HepG2 (cell line): ENCODE measurements around the gene HOXA7. TPM values are rescaled to one million over a fixed set of nuclear protein-coding genes. Genes with fewer than 3 reads are reported as not detected.
A peak's percentile ranks its signal among the peaks of the same experiment; 100 is the strongest.

ENCODE experiments used
- CHD2 ChIP-seq: IDR thresholded peaks from 2 replicates; pipeline ENCODE4 v1.6.1; 2011; ENCODE audit warnings: low read depth, low read length, improper control_type of control experiment
- CSRNP1 ChIP-seq: sonication (generic); formaldehyde crosslinking; IDR thresholded peaks from 2 replicates; pipeline ENCODE4 v1.8.1; 2023; ENCODE audit warnings: mild to moderate bottlenecking, missing genetic modification reagents
- HNF1A ChIP-seq, 2 experiments: sonication (generic) in 1 of 2; formaldehyde crosslinking in 1 of 2; IDR thresholded peaks; 2 replicates each; pipeline versions ENCODE4 v1.4.0 to v1.6.1; 2016 to 2020; ENCODE audit warnings: borderline replicate concordance in 1 of 2, low read depth in 1 of 2, mild to moderate bottlenecking in 1 of 2, missing genetic modification reagents in 1 of 2
- HOXA3 ChIP-seq: sonication (generic); formaldehyde crosslinking; IDR thresholded peaks from 2 replicates; pipeline ENCODE4 v1.5.0; 2020; ENCODE audit warnings: missing genetic modification reagents
- MED13 ChIP-seq: sonication (generic); formaldehyde crosslinking; IDR thresholded peaks from 2 replicates; pipeline ENCODE4 v1.5.0; 2020; ENCODE audit warnings: missing genetic modification reagents
- MEF2D ChIP-seq: sonication (generic); formaldehyde crosslinking; IDR thresholded peaks from 2 replicates; pipeline ENCODE4 v1.5.1; 2020; ENCODE audit warnings: mild to moderate bottlenecking, missing genetic modification reagents
- MEIS1 ChIP-seq: sonication (generic); formaldehyde crosslinking; IDR thresholded peaks from 2 replicates; pipeline ENCODE4 v1.9.0; 2021; ENCODE audit warnings: mild to moderate bottlenecking, missing genetic modification reagents, moderate library complexity, borderline replicate concordance
- MLLT10 ChIP-seq: sonication (generic); formaldehyde crosslinking; IDR thresholded peaks from 2 replicates; pipeline ENCODE4 v1.4.0; 2020; ENCODE audit warnings: missing genetic modification reagents
- POGK ChIP-seq: sonication (generic); formaldehyde crosslinking; conservative IDR thresholded peaks from 2 replicates; pipeline ENCODE4 v1.8.0; 2022; ENCODE audit warnings: mild to moderate bottlenecking, moderate library complexity, missing genetic modification reagents
- SMAD3 ChIP-seq: sonication (generic); formaldehyde crosslinking; IDR thresholded peaks from 2 replicates; pipeline ENCODE4 v1.4.0; 2020; ENCODE audit warnings: missing genetic modification reagents
- SP5 ChIP-seq: IDR thresholded peaks from 2 replicates; pipeline ENCODE4 v1.6.1; 2016; ENCODE audit warnings: low read depth, borderline replicate concordance
- TP53 ChIP-seq: sonication (generic); formaldehyde crosslinking; conservative IDR thresholded peaks from 2 replicates; pipeline ENCODE4 v1.4.0; 2020; ENCODE audit warnings: missing genetic modification reagents
- TSC22D2 ChIP-seq: sonication (generic); formaldehyde crosslinking; IDR thresholded peaks from 2 replicates; pipeline ENCODE4 v1.5.1; 2020; ENCODE audit warnings: missing genetic modification reagents, mild to moderate bottlenecking, borderline replicate concordance
- ZKSCAN8 ChIP-seq: IDR thresholded peaks from 2 replicates; pipeline ENCODE4 v1.6.1; 2016; ENCODE audit warnings: borderline replicate concordance, missing genetic modification reagents, missing compliant biosample characterization
- ZNF512 ChIP-seq: sonication (generic); formaldehyde crosslinking; IDR thresholded peaks from 2 replicates; pipeline ENCODE4 v1.4.0; 2020; ENCODE audit warnings: mild to moderate bottlenecking, missing genetic modification reagents
- ZNF562 ChIP-seq: sonication (generic); formaldehyde crosslinking; IDR thresholded peaks from 2 replicates; pipeline ENCODE4 v1.8.0; 2022; ENCODE audit warnings: missing genetic modification reagents, borderline replicate concordance
- polyA plus RNA-seq, 8 experiments: library from polyadenylated mRNA; depleted of rRNA in 3 of 8; stranded (reverse) in 7 of 8; unstranded in 1 of 8; fragments of >200 nt; fragmentation: Illumina TruSeq in 4 of 8; extraction: Trizol in 4 of 8; gene quantifications; 2 replicates each; pipeline versions ENCODE4 v1.2.1 to v1.2.3, GENCODE V29; 2011 to 2016; ENCODE audit warnings: low read depth in 4 of 8, missing spikeins in 1 of 8, mixed read lengths in 1 of 8; ENCODE audit not compliant: insufficient read depth in 1 of 8
- total RNA-seq, 5 experiments: library from RNA; depleted of rRNA; stranded (reverse); fragments of >200 nt; fragmentation: Illumina TruSeq; extraction: Trizol; gene quantifications; 2 replicates each; pipeline ENCODE4 v1.2.3, GENCODE V29; 2016; ENCODE audit warnings: low read depth in 1 of 5
- TF ChIP-seq, protein P1 (sequence below): sonication (generic); formaldehyde crosslinking; IDR thresholded peaks from 2 replicates; pipeline ENCODE4 v1.4.0; 2020; ENCODE audit warnings: missing genetic modification reagents; ENCODE audit errors: not compliant biosample characterization

HOXA7 gene
- total and polyA plus RNA-seq, 2 of the 13 experiments (the other 11 are each of a cell fraction or from before 2014, with no cell fraction given), result 0.05 TPM; not detected in 1

DNA sequence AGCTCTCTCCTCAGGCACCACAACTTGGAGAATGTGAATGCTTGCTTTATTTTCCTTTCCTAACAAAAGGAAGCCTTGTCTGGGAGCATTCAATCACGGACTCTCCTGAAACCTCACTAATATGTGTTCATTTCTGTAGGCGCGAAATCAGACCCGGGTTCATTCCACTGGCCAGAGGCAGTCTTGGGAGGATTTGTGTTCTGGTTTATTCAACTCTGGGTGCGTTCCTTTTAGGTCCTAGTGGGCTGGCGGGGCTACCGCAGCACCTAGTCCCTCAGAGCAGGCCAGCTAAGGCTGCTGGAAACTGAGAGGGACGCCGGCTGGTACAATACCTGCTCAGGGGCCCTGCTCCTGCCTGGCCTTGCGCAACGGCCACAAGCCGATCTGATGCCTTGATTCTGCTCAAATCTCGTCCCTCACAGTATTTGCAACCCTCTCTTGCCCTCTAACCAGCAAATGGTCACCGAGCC, 33.4 kb downstream of the HOXA7 start (continued):
- TF ChIP-seq ZNF562 (CRISPR knock-in tag) (no peak), SMAD3 (CRISPR knock-in tag) (0 out of 2 replicates have a peak, but pooled peaks have one; percentile 28), MLLT10 (no peak), HOXA3 (CRISPR knock-in tag) (0 out of 2 replicates have a peak, but pooled peaks have one; percentile 23), ZNF512 (CRISPR knock-in tag) (no peak), SP5 (CRISPR knock-in tag) (no peak), MEIS1 (CRISPR knock-in tag) (no peak), CHD2 (no peak), MED13 (CRISPR knock-in tag) (no peak), POGK (CRISPR knock-in tag) (no peak), TSC22D2 (CRISPR knock-in tag) (no peak), CSRNP1 (no peak), MEF2D (CRISPR knock-in tag) (no peak), TP53 (CRISPR knock-in tag) (no peak), HNF1A (IDR thresholded peaks at IDR 0.05; ENCODE audit: low read depth) (no peak), HNF1A (CRISPR knock-in tag; IDR thresholded peaks at IDR 0.05; ENCODE audit: borderline replicate concordance) (no peak), ZKSCAN8 (CRISPR knock-in tag) (no peak)
- TF ChIP-seq, protein P1, sequence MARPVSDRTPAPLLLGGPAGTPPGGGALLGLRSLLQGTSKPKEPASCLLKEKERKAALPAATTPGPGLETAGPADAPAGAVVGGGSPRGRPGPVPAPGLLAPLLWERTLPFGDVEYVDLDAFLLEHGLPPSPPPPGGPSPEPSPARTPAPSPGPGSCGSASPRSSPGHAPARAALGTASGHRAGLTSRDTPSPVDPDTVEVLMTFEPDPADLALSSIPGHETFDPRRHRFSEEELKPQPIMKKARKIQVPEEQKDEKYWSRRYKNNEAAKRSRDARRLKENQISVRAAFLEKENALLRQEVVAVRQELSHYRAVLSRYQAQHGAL (CRISPR knock-in tag), result no peak
